Measurements from ENCODE around the gene NBPF6.
A peak's percentile ranks its signal among the peaks of the same experiment; 100 is the strongest.
"Not testable (repeated sequence)": the region's sequence is repeated elsewhere in the genome, so short reads cannot be mapped to it uniquely, and the experiment has no call there.

NBPF6 gene

DNA sequence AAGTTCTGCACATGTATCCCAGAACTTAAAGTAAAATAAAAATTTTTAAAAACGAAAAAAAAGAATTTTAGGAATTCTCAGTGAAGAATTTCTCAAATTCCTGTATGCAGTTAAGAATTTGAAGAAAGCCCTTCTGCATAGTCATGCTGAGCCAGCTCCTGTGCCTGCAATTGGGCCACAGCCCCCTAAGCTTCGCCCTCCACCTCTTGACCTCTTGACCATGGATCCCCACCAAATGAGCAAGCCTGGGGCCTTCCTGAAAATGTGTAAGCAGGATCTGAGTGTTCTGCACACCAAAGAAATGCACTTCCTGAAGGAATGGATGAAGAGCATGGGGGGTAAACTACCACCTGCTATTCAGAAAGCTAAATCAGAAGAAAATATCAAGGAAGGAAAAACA is 52.0 kb downstream of the NBPF6 start:
- DNase-seq = no peak

DNA sequence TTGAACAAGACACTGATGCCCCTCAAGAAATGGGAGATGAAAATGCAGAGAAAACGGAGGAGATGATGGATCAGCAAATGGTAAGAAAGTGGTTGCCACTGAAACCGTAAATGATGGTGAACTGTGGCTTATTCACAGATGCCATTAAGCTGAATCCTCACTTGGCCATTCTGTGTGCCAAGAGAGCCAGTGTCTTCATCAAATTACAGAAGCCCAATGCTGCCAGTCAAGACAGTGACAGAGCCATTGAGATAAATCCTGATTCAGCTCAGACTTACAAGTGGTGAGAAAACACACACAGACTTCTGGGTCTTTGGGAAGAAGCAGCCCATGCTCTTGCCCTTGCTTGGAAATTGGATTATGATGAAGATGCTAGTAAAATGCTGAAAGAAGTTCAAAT is 52.5 kb downstream of the NBPF6 start:
- DNase-seq = no peak

DNA sequence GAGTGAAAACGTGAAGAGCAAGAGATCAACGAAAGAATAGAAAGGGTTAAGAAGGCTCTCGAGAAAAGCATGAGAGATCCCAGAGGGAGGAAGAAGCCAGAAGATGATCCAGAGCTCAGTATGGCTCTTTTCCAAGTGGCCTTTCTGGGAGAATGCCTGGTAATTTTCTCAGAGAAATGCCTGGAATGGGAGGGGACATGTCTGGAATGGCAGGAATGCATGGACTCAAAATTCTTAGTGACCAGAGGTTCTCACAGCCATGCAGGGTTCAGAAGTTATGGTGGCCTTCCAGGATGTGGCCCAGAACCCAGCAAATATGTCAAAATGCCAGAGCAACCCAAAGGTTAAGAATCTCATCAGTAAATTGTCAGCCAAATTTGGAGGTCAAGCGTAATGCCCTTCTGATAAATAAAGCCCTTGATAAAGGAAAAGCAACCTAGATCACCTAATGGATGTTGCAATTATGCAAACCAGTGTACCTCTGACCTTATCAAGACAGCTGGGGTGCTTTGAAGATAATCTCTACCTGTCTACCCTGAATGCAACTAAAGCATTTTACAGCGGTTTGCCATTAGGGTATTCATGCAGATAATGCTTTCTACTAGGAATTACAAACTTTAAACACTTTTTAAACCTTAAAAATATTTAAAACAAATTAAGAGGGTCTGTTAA is 53.1 kb downstream of the NBPF6 start:
- DNase-seq = no peak

DNA sequence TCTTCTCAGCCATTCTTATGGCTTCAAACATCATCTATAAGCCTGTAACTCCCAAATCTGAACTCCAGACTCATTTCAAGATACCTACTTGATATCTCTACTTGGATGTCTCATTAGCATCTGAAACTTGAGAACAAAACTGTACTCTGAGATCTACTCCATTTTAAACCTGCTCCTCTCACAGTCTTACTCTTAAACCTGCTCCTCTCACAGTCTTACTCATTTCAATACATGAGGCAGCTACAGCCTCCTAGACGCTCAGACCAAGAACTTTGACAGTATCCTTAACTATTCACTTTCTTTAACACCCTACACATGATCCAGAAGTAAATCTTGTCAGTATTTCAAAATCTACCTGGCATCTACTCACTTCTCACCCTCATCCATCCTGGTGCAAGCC is 54.3 kb downstream of the NBPF6 start:
- DNase-seq = no peak

DNA sequence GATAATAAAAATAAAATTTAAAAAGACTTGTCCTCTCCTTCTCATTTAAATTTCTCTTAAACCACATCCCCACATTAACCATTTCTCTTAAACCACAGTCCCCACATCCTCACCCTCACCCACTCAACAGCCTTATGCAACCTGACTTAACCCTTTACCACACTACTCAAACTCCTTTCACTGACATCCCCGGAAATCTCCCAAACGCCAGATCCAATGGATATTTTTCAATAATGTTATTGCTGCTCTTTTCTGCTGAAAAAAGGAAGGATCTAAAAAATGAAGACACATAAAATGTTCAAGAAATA is 55.6 kb downstream of the NBPF6 start:
- no peak for DNase-seq

DNA sequence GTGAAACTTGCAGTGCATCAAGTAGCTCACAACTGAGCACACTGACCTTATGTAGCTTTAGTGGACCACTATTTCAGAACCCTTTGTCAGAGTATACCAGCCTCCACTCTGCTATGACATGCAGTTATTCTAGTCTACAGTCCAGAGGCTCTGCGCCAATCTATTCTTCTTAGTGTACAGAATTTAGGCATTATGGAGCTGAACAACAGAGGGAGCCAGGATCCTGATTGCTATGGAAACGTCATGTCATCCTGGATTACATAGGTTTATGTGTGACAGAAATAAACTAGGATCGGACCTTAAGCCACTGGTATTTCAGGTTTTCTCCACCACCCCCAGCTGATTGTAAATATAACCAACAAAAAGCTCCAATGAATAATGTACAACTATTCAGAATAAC is 61.6 kb downstream of the NBPF6 start:
- DNase-seq = no peak

DNA sequence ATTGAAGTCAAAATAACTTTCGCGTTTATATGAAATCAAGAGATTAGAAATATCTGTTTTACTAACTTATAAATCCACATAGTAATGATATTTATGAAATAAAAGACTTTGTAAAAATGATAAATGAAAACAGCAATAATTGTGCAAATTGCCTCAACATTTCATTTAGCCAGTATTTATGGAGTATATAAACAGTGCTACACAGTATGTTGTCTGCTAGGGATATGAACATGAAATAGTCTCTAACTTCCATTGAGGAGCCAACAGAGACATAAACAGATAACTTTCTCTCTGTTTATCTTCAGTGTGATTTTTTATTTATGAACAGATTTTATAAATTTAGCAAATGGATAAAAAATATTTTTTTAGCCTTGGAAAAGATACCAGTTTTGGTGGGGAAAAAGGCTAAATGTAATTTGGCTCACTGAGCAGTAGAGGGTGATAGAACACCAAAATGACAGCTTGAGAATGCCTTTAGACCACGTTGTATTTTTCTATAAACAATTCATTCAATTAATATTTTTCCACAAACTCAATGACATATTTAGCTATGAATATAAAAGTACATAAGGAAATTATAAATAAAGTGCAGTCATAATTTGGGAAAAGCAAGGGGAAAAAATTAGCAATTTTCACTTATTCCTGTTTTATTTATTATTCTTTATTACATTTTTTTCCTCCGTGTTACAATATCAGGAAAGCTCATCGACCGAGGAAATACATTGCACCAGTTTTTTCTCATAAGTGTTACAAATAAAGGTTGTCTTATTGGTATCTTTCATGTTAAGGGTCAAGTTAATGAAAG is 62.3 kb downstream of the NBPF6 start:
- peak in 2 of 51 donors; percentile 2 to 42 for DNase-seq

DNA sequence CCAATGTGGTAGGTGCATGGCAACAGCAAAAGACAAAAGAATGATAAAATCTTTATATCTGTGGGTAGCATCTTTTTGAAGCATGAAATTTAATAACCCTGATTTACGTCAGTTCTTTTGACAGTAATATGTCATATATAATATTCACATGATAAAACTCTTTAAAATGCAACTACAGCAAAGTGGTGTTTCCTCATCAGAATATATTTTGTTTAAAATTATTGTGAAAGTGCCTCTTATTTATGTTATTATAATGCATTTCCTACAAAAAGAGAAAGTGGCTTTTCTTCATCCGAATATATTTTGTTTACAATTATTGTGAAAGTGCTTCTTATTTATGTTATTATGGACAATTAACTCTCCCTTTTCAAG is 62.9 kb downstream of the NBPF6 start:
- DNase-seq = no peak

DNA sequence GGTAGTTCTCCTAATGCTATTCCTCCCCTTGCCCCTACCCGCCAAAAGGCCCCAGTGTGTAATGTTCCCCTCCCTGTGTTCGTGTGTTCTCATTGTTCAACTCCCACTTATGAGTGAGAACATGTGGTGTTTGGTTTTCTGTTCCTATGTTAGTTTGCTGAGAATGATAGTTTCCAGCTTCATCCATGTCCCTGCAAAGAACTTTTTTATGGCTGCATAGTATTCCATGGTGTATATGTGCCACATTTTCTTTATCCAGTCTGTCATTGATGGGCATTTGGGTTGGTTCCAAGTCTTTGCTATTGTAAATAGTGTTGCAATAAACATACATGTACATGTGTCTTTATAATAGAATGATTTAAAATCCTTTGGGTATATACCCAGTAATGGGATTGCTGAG is 63.8 kb downstream of the NBPF6 start:
- not testable (repeated sequence) for DNase-seq

DNA sequence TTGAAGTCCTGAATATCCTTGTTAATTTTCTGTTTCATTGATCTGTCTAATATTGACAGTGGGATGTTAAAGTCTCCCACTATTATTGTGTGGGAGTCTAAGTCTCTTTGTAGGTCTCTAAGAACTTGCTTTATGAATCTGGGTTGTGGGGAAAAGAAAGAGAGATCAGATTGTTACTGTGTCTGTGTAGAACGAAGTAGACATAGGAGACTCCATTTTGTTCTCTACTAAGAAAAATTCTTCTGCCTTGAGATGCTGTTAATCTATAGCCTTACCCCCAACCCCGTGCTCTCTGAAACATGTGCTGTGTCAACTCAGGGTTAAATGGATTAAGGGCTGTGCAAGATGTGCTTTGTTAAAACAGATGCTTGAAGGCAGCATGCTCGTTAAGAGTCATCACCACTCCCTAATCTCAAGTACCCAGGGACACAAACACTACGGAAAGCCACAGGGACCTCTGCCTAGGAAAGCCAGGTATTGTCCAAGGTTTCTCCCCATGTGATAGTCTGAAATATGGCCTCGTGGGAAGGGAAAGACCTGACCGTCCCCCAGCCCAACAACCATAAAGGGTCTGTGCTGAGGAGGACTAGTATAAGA is 67.3 kb downstream of the NBPF6 start:
- DNase-seq = not testable (repeated sequence)
